GM19324 (cell line): Measurements from ENCODE around the gene PIPOX.

Experiments
- ATAC-seq: cut with Tn5 transposase; IDR thresholded peaks from one replicate; pipeline ENCODE4 v1.9.1; 2021; ENCODE audit warnings: mild to moderate bottlenecking, moderate library complexity; ENCODE audit not compliant: unreplicated experiment, low FRiP score

PIPOX gene

DNA sequence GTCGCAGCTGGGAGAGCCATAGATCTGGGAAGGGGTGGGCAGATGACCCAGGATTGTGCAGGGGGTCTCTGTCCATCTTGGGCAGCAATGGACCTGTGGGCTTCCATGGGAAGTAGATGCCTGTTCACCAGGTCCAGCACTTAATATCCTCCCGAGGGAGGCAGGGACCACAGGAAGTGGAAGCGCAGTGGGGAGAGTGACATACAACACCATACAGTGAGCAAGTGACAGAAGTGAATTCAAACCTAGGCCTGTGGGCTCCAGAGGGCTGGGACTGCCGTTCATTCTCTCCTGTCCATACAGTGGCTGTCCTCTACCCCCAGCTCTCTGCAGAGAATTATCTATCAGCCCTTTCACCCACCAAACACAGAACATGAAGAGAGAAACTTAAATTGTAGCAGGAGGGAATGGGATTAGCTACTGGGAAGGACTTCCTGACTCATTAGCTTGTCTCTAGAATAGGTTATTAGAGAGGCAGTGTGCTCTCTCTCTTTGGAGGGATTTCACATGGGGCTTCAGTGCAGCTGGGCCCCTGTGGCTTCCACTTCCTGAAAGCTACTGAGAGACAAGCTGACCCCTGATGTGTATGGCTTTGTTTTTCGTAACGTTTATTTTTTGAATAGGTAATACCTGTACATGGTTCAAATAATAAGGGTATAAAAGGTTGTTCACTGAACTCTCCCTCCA lies 24.0 kb upstream of the PIPOX start:
- no peak for ATAC-seq

DNA sequence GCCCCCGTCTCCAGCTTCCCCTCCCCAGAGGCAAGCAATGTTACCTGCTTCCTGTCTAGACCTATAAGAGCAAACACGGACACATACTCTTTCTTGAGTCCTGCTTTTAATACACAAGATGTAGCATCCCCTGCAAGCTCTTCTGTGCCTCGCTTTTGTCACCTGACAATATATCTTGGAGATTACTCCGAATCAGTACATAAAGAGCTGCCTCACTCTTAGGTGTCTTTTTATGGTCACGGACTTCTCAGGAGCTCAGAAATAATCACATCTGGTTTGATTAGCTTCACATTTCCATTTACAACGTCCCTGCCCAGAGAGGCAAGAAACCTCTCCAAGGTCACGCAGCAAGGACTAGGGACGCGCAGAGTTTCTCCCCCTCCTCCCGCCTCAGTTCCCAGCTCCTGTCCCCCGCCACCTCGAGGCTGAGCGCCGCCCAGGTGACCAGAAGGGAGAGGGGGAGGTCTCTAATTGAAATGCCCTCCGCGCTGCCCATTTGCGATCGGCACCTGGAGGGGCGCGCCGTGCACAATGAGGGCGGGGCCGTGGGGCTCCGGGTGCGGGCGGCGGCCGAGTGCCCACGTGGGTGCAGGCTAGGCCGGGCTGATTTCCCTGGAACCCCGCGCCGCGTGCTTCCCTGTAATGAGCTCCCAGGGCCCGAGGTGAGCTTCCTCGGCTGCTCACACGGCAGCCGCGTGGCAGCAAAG lies 23.3 kb upstream of the PIPOX start:
- ATAC-seq = no peak

GRCh38 chr17:29020576-29020975 lies 22.4 kb upstream of the PIPOX start:
- ATAC-seq = no peak

DNA sequence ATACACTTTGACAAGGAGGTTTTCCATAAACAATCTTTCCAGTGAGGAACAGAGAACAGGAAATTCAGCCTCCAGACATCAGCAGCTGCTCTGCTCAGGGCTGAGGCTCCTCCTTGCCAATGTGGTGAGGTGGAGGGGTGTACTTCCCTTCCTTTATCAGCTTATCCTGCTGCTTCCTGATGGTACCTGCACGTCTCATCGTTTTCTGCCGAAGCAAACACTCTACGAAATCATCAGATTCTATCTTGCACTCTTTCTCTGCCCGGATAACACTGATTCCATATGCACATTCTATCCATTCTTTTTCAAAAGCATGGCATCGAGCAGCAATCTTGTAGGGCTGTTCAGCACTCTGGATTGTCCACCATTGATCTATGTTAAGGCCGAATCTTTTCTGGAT lies 21.7 kb upstream of the PIPOX start:
- no peak for ATAC-seq

GRCh38 chr17:29022074-29022473 lies 20.9 kb upstream of the PIPOX start:
- no peak for ATAC-seq

DNA sequence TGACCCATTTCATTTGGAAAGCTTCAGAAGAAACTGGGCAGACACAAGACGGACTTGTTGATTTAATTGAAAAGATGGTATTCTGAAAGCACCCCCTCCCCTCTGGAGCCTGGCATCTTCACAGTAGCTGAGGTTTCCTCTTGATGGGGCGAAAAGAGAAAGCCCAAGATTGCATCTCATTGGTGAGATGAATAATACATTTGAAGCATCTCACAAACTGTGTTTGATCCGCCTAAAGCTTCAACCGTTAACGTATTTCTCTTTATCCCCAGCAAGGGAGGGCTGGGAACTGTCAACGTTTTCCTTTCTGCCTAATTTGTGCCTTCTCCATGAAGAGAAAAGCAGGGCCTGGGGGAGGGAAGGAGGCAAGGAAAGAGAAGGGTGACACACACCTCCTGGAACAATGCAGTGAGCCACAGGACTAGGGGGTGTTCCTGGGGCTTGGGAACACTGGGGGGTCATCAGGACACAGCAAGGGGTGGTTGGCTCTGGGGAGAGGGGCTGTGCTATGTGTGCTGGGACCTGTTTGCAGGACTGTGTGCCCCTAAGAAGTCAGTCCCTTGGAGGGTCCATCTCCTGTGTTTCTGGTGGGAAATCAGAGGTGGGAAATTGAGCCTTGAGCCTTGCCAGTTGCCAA lies 18.5 kb upstream of the PIPOX start:
- no peak for ATAC-seq

DNA sequence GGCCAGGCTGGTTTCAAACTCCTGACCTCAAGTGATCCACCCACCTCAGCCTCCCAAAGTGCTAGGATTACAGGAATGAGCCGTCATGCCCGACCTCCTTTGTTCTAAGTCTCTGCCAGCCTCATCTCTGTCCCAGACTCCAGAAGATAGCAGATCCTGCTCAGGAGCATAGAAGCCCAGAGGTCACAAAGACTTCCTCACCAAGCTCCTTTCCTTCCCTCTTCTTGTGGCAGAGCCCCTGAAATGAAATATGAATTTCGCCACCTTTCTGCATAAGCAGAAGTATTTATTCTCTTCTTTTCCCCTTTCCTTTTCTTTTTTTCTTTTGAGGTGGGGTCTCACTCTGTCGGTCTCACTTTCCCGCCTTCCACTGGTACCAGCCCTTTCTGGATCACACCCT lies 11.5 kb upstream of the PIPOX start:
- no peak for ATAC-seq

DNA sequence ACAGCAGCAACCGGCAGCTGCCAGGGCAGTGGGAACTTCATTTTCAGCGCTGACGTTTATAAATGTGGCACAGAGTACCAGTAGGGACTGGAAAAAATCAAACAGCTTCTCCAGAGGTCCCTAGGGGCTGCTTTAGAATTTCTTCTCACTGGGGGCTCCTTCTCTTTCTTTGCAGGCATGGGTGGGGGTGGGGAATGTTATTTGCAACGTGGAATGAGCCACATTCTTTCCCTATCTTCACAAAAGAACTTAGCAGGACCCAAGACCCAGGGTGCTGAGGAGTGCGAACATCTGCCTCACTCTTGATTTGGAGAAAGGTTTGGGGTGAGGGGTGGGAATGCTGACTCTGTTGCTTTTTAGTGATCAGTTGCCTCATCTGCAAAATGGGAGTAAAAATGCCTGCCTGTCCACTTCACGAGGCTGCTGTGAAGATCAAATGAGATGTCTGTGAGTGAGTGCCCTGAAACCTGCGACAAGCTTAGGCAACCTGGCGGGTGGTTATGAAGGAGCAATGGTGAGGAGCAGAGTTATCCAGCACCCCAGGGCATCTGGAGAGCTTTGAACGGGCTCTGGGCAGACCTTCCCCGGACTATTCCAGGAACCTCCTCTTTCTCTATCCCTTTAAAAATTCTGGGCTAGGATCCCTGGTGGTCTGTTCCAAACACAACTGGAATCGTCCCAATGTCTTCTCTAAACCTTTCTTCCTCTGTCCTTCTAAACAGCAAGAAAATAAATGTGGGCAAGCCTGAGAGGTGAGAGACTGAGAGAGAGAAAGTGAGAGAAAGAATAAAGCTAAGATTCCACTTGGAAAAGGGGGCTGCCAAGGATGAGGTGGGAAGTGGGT lies 10.7 kb upstream of the PIPOX start:
- no peak for ATAC-seq

- no peak for ATAC-seq
Measured at GRCh38 chr17:29032857-29033197, 10.1 kb upstream of the PIPOX start.

- ATAC-seq = no peak
Measured at GRCh38 chr17:29034510-29034909, 8.4 kb upstream of the PIPOX start.

GRCh38 chr17:29036584-29036983 lies 6.4 kb upstream of the PIPOX start:
- ATAC-seq = no peak

DNA sequence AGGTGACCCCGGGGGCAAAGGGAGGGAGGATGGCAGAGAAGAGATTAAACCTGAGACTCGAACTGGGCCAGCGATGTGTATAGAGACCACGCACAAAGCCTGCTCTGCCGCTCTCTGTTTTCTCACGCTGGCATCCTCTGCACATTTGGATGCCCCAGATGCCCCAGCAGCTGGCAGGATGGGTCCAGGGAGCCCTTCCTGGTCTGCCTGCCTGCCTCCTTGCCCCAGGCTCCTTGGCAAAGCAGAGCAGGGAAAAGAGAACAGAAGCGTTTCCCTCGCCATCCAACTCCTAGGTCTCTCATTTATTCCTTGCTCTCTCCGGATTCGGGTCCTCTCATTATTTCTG lies 5.2 kb upstream of the PIPOX start:
- ATAC-seq = no peak

DNA sequence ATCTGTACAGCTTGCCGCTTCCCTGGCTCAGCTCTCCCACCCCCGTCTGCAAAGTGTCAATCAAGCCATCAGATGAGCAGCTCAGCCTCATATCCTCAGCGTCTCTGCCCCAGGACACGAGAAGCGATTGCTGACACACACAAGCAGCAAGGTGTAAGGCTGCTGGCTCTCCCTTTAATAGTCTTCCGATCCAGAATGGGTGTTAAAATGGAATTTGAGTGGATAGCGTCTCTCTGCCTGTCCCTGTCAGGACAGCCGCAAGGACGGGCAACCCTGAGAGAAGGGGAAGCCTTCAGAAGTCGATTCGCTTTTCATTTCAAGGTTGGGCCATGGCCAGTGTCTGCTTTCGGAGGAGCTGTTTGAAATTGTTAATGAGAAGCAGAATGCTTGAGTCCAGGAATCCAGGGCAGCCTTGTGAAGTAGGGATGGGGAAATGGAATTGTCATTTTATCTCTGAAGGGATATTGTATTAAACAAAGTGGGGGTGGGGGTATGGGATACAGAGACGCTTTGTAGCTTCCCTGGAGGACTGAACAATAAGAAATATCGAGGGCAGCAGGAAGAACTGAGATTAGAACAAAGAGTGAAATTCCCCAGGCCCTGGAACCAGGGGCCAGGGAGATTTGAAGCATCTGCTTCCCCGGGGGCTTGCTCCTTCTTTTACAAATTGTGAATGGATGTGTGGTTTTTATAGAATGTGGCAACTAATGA lies 4.7 kb upstream of the PIPOX start:
- no peak for ATAC-seq

GRCh38 chr17:29039764-29040598 lies 3.0 kb upstream of the PIPOX start:
- ATAC-seq = no peak

- ATAC-seq = no peak
Measured at GRCh38 chr17:29041091-29041490, 1.9 kb upstream of the PIPOX start.

GRCh38 chr17:29041571-29041970 lies 1.4 kb upstream of the PIPOX start:
- no peak for ATAC-seq

DNA sequence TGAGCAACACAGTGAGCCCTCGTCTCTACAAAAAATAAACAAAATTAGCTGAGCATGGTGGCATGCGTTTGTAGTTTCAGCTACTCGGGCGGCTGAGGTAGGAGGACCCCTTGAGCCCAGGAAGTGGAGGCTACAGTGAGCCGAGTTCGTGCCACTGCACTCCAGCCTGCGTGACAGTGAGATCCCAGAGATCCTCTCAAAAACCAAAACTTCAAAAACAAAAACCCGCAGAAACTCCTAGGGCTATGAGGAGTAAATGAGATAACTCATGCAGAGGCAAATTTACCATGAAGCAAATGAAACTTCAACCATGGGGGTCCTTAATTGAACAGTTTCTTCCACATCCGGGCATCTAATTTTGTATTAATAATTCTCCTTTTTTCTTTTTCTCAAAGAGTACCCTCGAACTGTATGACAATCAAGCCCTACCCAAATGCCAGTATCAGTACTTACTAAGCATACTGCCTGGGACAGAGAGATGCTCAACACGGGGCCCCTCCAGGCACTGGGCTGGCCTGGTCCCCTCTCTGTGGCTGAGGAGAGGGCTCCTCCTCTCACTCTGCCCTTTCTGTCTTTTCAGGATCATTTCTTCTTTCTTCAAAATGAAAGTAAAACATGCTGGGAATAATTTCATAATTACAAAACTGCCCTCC lies 789 bp upstream of the PIPOX start:
- no peak for ATAC-seq

GRCh38 chr17:29043539-29044145 lies 701 bp downstream of the PIPOX start:
- no peak for ATAC-seq

GRCh38 chr17:29045026-29045425 lies 2.1 kb downstream of the PIPOX start:
- no peak for ATAC-seq
